GM19463 (cell line): ENCODE measurements around the gene INSC.

ENCODE experiments used
- ATAC-seq: cut with Tn5 transposase; IDR thresholded peaks from one replicate; pipeline ENCODE4 v1.9.1; 2021; ENCODE audit warnings: mild to moderate bottlenecking, moderate library complexity; ENCODE audit not compliant: unreplicated experiment

The INSC gene

DNA sequence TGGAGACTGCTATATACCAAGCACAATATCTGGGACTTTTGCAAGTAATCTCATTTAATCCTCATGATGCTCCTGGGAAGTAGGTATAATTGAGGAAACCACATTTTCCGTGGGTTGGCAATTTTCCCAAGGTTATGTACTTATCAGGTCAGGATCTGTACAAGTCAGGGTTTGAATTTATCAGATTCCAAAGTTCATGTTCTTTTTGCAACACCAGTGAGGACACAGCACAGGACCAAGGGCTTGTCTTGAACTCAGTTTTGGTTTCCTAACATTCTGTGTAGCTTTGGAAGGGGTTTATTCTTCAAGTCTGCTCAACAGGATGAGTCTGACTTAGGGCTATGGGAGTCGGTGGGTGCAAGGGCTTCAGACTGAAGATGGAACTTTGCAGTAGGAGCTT is 30.4 kb downstream of the INSC start:
- ATAC-seq = no peak

DNA sequence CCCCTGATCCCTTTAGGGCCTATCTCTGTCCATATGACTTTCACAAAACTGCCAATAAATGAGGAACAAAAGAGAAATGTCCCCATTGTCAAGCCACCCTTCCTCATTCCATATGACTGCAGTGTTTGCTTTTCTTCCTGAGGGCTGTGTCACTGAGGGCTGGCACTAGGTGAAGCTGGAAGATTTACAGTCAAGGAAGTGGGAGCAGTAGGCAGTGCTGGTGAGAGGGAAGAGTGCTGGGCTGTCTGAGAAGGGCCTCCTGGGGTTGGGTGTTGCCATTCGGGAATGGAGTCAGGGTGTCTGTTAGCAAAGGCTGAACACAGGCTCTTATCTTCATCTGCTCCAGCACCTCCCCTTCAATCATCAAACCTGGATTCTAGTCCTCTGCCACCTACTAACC is 30.9 kb downstream of the INSC start:
- ATAC-seq = no peak

DNA sequence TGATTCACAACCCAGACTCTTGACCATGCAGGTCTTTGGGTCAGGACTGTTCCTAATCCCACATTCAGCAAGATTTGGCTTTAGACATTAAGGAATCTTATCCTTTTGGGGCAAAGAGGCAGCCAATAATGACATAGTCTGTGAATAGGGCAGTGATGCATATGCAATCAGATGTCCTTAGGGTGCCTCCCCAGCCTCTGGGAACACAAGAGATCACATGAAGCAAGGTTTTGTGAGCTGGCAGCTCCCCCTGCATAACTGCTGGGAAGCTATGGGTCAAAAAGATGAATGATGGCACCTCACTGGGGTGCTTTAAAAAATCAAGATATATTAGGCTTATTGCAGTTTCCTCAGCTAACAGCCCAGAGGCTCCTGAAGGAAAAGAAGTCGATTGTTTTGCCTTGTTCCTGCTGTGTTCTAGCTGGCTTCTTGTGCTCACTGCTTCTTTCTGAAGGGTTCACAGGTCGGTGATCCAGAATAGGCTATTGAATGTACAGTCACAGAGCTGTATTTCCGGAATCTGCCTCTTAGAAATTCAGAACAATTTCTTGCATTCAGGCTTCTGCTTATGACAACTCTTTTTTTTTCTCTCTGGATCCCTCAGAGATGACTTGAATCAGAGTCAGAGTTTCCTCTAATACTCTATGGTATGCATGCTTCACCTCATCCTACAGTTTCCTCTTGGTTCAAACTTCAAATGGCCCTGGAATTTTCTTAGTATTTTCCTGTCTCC is 31.7 kb downstream of the INSC start:
- ATAC-seq = no peak

DNA sequence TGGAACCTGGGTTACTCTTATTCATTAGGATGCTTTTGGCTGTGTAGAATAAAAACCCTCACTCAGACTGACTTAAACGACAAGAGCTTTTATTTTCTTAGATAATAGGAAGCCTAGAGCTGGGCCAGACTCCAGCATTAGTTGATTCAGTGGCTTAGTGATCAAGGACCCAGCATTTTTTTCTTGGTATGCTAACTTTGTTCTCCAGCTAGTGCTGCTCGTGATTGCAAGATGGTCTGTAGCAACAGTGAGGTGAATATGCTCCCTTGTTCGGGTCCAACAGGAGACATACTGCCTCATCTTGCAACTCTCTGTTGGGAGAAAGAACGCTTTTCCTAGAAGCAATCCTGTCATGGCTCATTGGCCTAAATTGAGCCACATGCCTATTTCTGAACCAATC is 33.4 kb downstream of the INSC start:
- ATAC-seq = no peak

DNA sequence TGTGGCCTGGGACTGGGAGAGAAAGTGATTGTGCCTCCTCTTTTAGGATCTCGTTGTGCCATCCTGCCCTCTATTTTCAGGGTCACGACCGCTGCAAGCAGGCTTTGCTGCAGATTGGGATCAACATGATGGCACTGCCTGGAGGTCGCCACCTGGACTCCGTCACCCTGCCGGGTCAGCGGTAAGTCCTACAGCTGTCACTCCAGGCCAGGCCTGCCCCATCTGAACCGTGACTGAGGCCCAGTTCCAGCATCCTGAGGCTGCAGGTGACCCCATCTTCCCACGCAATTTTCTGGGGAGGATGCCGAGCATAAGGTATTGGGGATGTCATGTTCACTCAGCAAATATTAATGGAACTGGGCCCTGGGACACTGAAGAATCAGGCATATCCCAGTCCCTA is 34.3 kb downstream of the INSC start:
- ATAC-seq = no peak

DNA sequence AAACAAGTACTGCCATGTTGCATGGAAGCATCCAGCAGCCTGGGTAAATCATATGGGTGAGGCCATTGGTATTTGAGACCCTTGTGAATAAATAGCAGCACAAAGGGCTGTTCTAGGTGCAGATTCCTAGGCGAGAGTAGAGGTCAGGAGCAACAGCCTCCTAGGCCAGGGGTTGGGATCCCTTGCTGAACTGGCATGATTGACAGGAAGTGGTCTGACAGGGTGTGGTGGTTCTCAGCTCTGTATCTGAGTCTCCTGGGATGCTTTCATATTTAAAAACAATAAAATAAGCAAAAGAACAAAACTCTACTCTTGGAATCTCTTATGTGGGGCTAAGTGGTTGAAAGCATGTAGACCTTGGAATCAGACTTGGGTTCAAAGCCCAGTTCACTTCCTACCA is 35.8 kb downstream of the INSC start:
- ATAC-seq = no peak

DNA sequence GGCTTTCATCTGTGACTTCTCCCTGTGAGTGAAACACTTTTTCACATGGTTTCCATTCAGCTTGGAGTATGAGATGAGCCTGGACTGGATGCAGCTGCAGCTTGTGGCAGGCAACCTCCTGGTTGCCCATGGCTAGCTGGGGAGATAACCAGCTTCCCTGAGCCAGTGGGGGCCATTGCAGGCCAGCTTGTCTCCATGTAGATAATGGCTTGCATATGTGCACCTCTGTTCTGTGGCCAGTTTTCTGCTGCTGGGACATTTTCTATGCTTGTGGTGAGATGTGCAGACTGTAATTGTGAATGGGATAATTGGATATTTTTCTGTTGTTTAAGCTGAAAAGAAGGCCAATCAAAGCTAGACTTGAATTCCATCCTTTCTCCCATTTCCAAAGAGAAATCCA is 38.5 kb downstream of the INSC start:
- no peak for ATAC-seq

DNA sequence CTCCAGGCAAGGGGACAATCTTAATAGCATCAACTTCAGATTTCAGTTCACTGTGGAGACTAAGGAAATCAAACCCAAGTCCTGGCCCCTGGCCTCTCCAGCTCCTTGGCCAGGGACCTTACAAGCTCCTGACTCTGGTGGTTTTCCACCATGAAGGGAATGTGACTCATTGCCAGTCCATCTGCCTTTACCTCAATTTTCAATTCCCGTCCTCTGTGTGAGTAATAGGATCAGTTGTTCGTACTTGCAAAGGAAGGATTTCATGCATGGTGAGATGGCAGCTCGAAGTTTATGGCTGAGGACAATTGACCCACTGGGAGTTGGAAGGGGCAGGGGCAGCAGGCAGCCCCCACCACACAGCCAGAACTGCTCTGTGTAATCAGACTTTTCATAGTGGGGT is 42.5 kb downstream of the INSC start:
- no peak for ATAC-seq

DNA sequence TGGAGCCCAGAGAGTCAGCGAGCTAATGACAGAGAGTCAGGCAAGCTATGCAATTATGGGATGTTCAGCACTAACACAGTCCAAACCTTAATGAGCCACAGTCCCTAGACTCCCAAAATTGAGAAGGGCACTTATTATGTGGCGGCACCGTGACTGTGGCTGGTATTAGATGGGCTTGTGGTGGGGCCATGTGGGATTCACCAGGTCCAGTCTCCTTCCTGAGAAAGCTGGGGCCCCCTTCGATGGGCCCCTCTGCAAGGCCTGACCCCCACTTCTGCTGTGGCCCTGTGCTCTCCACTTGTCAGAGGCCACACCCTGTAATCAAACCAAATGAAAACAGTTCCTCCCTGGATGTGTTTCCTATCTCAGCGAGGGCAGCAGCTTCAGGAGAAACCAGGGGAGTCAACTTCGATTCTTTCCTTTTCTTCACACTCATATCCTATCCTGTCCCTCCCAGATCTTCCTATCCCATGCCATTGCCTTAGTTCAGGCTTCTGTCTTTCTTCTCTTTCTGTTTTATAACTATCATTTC is 42.9 kb downstream of the INSC start:
- ATAC-seq = no peak

DNA sequence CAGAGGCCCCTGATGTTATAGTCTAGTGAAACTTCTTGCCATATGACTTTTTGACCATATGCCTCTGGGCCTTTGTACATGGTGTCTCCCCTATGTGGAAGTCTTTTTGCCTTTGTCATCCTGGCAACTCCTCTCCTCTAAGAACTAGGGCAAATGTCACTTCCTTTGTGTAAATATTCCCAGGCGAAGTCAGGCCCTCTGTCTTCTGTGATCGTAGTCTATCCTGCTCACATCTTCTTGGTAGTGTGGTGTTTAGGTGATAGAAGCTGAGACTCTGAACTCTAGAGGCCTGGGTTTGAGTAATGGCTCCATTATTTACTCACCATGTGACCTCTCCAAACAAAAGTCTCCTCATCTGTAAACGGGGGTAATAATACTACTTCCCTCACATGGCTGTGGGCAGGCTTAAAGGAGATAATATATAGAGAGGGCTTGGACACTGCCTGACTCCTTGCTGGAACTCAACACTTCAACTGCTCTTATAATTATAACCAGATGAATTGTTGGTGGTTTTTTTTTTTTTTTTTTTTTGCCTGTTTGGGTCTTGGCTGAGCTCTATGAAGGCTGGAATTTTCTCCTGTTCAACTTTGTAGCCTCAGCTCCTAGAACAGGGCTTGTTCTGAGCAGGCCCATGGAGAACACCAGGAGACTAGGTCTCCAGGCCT is 43.8 kb downstream of the INSC start:
- ATAC-seq = no peak

DNA sequence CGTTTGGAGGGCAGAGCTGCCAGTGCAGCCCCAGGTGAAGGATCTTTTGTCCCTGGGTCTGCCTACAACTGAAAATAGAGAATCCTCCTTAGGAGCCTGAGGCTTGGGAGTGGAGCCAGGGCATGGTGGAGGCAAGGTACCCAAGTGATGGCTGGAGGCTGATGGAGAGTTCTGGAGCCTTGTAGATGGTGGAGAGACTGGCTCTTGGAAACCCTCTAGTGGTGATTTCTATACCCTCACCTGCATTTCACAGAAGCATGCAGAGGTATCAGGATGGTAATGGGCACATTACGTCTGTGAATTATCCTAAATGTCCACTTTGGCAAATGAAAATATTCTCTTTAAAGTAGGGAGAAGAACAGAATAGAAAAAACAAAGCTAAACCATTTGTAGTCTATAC is 44.4 kb downstream of the INSC start:
- peak; percentile 87 for ATAC-seq

DNA sequence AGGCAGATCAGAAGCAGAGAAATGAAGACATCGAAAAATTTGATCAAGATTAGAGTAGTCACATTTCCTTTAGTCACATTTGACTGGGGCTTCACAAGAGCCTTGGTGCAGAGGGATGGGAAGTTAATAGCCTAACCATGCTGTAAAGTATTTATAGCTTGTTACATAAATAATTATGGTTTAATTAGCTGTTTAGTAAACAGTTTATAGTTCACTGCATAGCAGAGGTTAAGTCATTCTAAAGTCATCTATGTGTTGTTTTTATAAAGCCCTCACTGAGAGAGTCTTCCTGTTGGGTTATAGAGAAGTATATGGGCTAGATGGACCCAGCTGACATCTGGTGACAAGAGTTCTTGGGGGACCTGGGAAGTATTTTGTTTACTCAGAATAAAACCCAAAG is 47.1 kb downstream of the INSC start:
- no peak for ATAC-seq

DNA sequence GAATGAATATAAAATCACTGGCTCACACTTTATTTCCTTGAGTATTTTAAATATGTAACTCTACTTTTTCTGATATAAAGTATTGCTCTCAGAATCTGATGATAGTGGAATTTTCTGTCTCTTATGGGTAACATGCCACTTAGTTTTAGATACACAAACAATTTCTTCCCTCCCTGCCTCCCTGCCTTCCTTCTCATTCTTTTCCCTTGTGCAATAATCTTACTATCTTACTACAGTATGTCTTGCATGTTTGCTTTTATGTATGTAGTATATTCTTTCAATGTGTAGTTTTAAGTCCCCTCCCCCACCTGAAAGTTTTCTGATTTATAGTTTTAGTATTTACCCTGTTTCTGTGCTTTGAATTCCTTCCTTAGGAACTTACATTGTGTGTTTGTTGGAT is 48.4 kb downstream of the INSC start:
- ATAC-seq = no peak

DNA sequence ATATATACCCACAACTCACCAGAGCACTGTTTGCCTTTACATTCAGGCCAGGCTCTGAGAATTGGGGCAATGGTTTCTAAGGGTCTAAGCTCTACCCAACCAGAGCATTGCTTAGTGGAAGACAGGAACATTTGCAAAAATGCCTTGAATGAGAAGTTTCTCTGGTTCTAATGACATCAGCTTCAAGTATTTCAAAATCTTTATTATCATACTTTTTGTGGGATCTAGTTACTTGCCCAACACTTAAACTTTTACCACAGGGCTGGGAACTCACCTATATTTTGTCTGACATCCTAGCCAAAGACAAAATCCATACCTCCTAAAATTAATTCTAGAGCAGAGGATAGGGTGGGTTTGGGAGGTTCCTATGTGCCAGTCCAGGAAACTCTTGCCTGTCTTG is 51.5 kb downstream of the INSC start:
- no peak for ATAC-seq

DNA sequence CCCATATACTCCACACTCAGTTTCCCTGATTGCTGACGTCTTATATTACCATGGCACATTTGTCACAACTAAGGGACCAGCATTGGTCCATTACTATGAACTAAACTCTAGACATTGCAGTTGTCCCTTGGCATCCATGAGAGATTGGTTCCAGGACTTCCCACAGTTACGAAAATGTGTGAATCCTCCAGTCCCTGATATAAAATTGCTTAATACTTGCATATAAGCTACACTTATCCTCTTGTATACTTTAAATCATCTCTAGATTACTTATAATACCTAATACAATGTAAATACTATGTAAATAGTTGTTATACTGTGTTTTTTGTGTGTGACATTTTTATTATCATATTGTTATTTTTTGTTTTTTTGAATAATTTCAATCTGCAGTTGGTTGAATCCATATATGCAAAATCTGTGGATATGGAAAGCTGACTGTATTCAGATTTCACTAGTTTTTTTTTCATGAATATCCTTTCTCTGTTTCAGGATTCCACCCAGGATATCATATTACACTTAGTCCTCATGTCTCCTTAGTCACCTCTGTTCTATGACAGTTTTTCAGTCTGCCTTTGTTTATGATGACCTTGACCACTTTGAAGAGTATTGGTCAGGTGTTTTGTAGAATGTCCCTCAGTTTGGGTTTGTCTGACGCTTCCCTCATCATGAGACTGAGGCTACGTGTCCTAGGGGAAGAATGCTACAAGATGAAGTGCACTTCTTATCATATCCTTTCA is 55.3 kb downstream of the INSC start:
- ATAC-seq = no peak

DNA sequence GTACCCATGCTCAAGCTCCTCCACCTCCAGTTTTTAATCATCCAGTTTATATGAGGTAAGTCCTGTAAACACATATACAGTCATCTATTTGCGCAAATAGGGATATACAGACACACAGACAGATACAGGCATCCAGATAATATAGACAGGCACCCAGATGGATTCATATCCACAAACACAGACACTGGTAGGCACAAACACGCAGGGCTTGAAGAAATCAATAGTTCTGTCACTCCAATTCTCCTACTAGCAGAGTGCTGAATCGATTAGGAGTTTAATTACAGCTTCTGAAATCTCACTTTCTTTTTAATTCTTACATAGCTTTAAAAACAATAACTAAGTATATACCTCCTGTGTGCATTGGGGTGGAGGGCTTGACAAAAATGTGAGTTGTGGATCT is 56.0 kb downstream of the INSC start:
- ATAC-seq = no peak

DNA sequence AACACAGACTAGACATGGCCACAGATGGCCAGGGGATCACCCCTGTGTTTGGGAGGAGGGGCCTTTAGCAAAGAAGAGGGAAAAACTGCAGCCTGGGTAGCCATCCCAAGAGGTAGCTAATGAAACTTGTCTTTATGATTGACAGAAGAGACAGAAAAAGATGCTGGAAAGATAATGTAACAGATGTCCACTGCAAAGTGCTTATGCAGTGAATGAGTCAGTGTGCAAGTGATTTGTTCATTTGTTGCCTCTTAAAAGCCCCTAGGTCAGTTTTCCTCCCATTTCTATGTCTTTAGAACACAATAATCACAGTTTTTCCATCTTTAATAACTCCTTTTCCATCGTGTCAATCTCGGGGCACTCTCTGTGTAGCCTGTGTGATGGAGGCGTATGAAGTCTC is 57.2 kb downstream of the INSC start:
- no peak for ATAC-seq

DNA sequence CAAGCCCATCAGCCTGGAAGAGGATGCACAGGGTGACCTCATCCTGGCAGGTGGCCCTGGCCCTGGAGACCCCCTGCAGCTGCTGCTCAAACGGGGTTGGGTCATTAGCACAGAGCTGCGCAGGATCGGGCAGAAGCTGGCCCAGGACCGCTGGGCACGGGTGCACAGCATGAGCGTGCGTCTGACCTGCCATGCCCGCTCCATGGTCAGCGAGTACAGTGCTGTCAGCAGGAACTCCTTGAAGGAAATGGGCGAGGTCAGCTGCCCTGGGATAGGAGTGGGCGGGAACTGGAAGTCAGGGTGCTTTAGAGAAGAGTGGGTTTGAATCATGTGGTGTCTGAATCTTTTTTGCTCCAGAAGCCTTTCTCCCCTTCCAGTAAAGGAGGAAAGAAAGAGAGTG is 61.1 kb downstream of the INSC start:
- ATAC-seq = no peak

DNA sequence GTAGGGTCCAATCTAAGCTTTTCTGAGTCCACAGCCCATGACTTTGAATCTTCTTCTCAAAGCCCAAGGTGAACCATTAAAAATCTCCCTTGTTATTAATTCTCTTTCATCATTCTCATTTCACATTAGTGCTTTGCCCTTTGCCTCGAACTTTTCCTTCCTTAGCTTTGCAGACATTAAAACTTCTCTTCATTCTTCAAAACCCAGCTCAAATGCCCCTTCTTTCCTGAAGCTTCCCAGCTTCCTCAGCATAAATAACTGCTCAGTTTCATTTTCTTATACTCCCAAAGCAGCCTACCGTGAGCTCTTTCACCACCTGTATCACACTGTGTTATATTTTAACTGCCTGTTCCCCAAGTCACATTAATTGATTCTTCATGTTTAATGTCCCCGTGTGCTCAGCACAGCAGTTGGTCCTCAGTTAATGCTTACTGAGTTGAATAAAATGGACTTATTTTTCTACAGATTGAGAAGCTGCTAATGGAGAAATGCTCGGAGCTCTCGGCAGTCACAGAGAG is 62.0 kb downstream of the INSC start:
- ATAC-seq = no peak

DNA sequence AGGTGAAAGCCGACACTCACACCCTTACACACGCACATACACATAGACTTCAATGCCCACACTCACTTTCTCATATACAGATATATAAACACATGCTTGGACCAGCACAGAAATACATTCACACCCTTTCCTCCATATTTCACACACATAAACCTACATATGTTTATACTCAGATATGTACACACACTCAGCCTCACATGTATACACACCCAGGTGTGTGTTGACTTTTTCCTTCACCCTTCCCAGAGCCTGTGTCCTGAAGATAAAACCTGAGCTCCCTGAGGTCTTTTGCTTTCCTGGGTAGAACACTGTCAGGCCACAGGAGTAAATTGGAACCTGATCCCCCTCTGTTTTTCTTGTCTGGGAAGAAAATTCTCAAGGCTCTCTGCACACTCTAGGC is 62.8 kb downstream of the INSC start:
- ATAC-seq = no peak

DNA sequence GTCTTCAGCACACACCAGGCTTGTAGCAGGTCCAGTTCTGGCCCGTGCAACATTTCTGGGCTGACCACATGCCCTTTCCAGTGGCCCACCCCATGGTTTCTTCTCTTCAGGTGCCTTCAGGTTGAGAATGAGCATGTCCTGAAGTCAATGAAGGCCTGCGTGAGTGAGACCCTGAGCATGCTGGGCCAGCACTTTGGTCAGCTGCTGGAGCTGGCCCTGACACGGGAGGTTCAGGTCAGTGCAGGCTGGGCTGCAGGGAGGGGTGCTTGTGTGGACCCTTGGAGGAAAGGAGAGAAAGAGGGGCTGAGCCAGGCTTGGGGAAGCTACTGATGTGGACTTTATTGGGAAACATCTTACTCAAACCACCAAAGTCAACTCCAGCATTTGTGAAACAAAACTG is 63.5 kb downstream of the INSC start:
- no peak for ATAC-seq

DNA sequence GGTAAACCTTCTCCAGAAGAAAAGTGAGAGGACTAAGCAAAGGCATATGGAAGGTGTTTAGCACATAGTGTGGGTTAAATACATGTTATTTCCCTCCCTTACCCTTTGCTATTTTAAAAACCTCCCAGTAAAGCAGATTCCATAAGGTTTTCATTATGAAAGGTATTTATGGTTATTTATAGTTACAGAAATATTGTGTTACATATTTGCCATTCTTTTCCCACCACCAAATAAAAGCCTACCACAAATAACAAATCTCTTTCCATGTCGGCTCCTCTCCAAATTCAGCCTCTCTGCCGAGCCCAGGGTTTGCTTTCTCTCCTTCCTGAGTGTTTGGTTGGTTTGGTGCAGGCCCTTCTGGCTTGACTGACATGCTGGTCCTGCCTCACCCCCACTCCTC is 64.4 kb downstream of the INSC start:
- no peak for ATAC-seq
